HCT116 (cell line): ENCODE results near the gene SARM1.

ENCODE experiments used
- ELF1 ChIP-seq: IDR thresholded peaks from 2 replicates; pipeline ENCODE4 v1.6.1; 2012; ENCODE audit warnings: low read depth, borderline replicate concordance
- TF ChIP-seq, protein P1 (sequence below), 3 experiments: fragments of 200-600 bp in 1 of 3; sonication (generic) in 1 of 3; IDR thresholded peaks in 2 of 3; conservative IDR thresholded peaks in 1 of 3; 2 replicates each; pipeline ENCODE4 v1.5.1; 2012 to 2017; ENCODE audit warnings: low read depth in 2 of 3, low read length in 2 of 3, antibody characterized with exemption in 1 of 3, borderline replicate concordance in 1 of 3, control low read depth in 1 of 3, mild to moderate bottlenecking in 1 of 3, mixed read lengths in 1 of 3, mixed run types in 1 of 3, moderate library complexity in 1 of 3; ENCODE audit not compliant: insufficient read depth in 1 of 3

DNA sequence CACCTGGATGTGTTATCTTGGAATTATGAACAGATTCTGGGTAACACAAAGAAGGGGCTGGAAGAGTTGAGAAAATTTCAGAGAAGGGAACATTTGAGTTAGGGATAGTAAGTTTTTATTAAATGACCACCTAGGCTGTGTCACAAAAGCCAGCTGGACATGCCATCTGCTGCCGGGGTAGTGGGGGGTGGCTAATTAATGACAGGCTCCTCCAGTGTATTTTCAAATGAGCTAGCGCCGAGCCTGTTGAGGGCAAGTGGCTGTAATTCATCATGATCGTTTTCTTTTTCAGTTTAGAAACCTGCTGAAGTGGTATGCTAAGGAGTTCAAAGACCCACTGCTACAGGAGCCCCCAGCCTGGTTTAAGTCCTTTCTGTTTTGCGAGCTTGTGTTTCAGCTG, 46.3 kb upstream of the SARM1 start:
- TF ChIP-seq, protein P1, sequence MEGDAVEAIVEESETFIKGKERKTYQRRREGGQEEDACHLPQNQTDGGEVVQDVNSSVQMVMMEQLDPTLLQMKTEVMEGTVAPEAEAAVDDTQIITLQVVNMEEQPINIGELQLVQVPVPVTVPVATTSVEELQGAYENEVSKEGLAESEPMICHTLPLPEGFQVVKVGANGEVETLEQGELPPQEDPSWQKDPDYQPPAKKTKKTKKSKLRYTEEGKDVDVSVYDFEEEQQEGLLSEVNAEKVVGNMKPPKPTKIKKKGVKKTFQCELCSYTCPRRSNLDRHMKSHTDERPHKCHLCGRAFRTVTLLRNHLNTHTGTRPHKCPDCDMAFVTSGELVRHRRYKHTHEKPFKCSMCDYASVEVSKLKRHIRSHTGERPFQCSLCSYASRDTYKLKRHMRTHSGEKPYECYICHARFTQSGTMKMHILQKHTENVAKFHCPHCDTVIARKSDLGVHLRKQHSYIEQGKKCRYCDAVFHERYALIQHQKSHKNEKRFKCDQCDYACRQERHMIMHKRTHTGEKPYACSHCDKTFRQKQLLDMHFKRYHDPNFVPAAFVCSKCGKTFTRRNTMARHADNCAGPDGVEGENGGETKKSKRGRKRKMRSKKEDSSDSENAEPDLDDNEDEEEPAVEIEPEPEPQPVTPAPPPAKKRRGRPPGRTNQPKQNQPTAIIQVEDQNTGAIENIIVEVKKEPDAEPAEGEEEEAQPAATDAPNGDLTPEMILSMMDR (IDR thresholded peaks at IDR 0.05 in 2 of 3, conservative IDR thresholded peaks at IDR 0.05 in 1 of 3; ENCODE audit: borderline replicate concordance in 1 of 3, insufficient read depth in 1 of 3, low read depth in 2 of 3, low read length in 2 of 3), result no peak
- no peak for TF ChIP-seq ELF1
